GM19099 (cell line): ENCODE measurements around the gene CACNG5.

Experiments used
- POLR2A ChIP-seq: IDR thresholded peaks from 3 replicates; pipeline ENCODE4 v1.6.1; 2011; ENCODE audit warnings: low read depth; ENCODE audit not compliant: insufficient read length; ENCODE audit errors: extremely low read depth

The CACNG5 gene

GRCh38 chr17:66855204-66855603, 20.3 kb downstream of the CACNG5 start:
- TF ChIP-seq POLR2A: no peak

- TF ChIP-seq POLR2A: no peak
Measured at GRCh38 chr17:66858226-66859083, 23.5 kb downstream of the CACNG5 start.

DNA sequence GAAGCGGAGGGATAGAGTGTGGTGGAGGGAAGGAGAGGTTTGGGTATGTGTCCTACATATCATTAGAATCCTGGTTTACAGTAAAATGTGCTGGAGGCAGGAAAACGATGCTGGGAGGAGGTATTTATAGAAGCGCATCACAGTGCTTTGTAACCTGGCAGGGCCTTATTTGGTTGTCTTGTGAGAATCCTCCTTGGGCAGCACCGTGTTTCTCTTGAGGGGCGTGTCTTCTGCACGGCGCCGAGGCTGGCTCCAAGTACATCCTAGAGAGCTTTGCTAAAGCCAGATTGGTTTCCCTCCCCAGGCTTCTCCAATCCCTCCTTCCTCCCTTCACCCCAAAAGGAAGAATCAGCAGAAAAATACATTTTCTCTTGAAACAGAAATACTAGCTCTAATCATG, 24.4 kb downstream of the CACNG5 start:
- no peak for TF ChIP-seq POLR2A

DNA sequence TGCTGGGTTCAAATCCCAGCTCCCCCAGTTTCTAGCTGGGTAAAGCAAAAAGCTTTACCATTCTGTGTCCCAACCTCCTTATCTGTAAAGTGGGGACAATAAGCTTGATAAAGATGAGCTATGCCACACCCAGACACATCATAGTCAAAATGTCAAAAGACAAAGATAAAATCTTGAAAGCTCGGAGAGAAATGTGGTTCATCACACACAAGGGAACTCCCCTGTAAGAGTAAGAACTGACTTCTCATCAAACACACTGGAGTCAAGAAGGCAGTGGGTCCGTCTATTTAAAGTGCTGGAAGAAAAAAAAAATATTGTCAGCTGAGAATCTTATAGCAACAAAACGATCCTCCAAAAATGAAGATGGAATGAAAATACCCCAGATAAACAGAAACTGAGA, 25.3 kb downstream of the CACNG5 start:
- no peak for TF ChIP-seq POLR2A

GRCh38 chr17:66863820-66864219, 28.9 kb downstream of the CACNG5 start:
- no peak for TF ChIP-seq POLR2A

GRCh38 chr17:66865151-66865550, 30.2 kb downstream of the CACNG5 start:
- TF ChIP-seq POLR2A: no peak

GRCh38 chr17:66873962-66874361, 39.0 kb downstream of the CACNG5 start:
- no peak for TF ChIP-seq POLR2A

- TF ChIP-seq POLR2A: no peak
Measured at GRCh38 chr17:66884931-66885330, 50.0 kb downstream of the CACNG5 start.

DNA sequence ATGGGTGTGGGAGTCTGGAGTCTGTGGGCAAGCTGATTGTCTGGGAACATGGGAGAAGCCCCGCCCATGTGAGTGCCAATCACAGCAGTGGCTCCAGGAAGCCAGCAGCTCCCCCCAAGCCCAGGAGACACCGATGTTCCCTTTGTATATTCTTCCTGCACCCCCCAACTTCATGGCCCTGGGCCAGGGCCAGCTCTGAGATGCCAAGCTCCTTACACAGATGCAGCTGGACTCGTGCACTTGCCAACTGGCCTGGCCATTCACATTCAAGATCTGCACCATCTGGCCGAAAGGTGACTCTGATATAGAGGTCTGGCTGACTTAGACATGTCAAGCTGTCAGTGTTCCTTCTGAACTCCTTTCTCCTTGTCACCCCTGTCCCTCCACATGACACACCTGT, 50.5 kb downstream of the CACNG5 start:
- TF ChIP-seq POLR2A: no peak

GRCh38 chr17:66889480-66890230, 54.7 kb downstream of the CACNG5 start:
- no peak for TF ChIP-seq POLR2A

- TF ChIP-seq POLR2A: no peak
Measured at GRCh38 chr17:66892246-66892645, 57.3 kb downstream of the CACNG5 start.

DNA sequence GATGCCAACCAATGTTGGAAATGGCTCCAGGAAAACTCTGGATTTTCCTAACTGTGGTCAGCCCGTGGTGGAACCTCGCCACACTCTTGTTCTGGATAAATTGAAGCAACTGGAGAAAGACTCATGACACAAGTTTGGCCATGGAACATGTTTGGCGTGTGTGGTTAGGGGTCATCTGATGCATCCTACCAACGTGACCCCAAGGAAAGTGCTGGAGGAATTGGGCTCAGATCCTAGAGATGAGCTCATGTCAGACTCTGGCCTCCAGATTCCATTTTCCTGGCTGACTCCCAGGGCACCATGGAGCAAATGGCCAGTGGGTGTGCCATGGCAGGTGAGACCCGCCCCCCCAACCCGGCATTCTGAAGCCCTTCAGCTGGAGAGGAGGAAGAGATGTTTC, 58.5 kb downstream of the CACNG5 start:
- TF ChIP-seq POLR2A: no peak

DNA sequence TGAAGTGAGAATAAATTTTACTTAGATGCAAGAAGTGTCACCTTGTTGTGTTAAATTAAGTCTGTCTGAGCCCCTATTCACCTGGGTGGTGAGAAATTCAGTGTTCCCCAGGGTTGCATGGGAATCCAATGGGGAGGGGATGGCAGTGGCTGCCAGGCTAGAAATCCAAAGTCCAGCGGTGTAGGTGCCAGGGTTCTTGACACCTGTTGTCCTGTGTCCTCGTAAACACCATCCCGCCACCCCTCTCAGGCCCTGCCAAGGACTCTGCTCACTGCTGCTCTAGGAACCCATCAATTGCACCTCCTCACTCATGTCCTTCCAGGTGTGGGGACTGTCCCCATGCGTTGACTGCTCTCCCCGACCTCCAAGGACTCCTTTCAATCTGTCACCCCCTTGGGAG, 58.9 kb downstream of the CACNG5 start:
- TF ChIP-seq POLR2A: no peak

DNA sequence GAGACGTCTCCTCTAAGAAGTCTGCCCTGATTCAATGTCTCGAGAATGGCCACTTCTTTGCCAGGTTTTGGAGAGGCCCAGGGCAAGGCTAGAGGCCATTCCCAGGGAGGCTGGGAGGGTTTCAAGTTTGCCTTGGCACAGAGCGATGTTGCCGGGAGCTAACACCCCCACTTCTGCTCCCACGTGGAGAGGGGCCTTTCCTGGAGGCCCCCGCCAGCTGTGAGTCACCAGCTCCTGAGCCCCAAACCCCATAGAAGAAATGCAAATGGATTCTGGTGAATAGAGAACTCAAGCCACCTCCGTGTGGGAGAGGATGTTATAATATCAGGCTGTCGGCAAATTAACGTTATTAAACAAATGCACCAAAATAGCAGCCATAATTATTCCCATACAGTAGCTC, 62.2 kb downstream of the CACNG5 start:
- no peak for TF ChIP-seq POLR2A

- no peak for TF ChIP-seq POLR2A
Measured at GRCh38 chr17:66898536-66898935, 63.6 kb downstream of the CACNG5 start.
